Measurements from ENCODE around the gene HECTD4. TPM values are rescaled to one million over a fixed set of nuclear protein-coding genes. Genes with fewer than 3 reads are reported as not detected.
"Not testable (repeated sequence)": the region's sequence is repeated elsewhere in the genome, so short reads cannot be mapped to it uniquely, and the experiment has no call there.

HECTD4 gene
- total RNA-seq, 1 donor from 2014 or later, result 12.2 TPM

GRCh38 chr12:112275836-112276235 is 106.4 kb downstream of the HECTD4 start:
- DNase-seq (ENCODE audit: low read depth, low spot score), result no peak

- DNase-seq (ENCODE audit: low read depth, low spot score), result no peak
Observed at GRCh38 chr12:112275207-112275606, 107.0 kb downstream of the HECTD4 start.

- no peak for DNase-seq (ENCODE audit: low read depth, low spot score)
Observed at GRCh38 chr12:112270673-112271072, 111.6 kb downstream of the HECTD4 start.

- no peak for DNase-seq (ENCODE audit: low read depth, low spot score)
Observed at GRCh38 chr12:112266473-112266872, 115.8 kb downstream of the HECTD4 start.

GRCh38 chr12:112261559-112261958 is 120.7 kb downstream of the HECTD4 start:
- DNase-seq (ENCODE audit: low read depth, low spot score), result no peak

- DNase-seq (ENCODE audit: low read depth, low spot score), result no peak
Observed at GRCh38 chr12:112258926-112259325, 123.3 kb downstream of the HECTD4 start.

GRCh38 chr12:112256780-112257179 is 125.5 kb downstream of the HECTD4 start:
- no peak for DNase-seq (ENCODE audit: low read depth, low spot score)

- DNase-seq (ENCODE audit: low read depth, low spot score), result no peak
Observed at GRCh38 chr12:112252184-112252583, 130.0 kb downstream of the HECTD4 start.

- DNase-seq (ENCODE audit: low read depth, low spot score), result not testable (repeated sequence)
Observed at GRCh38 chr12:112244902-112245301, 137.3 kb downstream of the HECTD4 start.

- DNase-seq (ENCODE audit: low read depth, low spot score), result no peak
Observed at GRCh38 chr12:112243255-112244110, 138.7 kb downstream of the HECTD4 start.

GRCh38 chr12:112241176-112241575 is 141.1 kb downstream of the HECTD4 start:
- DNase-seq (ENCODE audit: low read depth, low spot score), result no peak

GRCh38 chr12:112239881-112240280 is 142.3 kb downstream of the HECTD4 start:
- DNase-seq (ENCODE audit: low read depth, low spot score), result no peak

- DNase-seq (ENCODE audit: low read depth, low spot score), result no peak
Observed at GRCh38 chr12:112239020-112239419, 143.2 kb downstream of the HECTD4 start.

GRCh38 chr12:112238441-112238840 is 143.8 kb downstream of the HECTD4 start:
- no peak for DNase-seq (ENCODE audit: low read depth, low spot score)

- DNase-seq (ENCODE audit: low read depth, low spot score), result no peak
Observed at GRCh38 chr12:112236786-112237185, 145.4 kb downstream of the HECTD4 start.

- no peak for DNase-seq (ENCODE audit: low read depth, low spot score)
Observed at GRCh38 chr12:112236386-112236785, 145.8 kb downstream of the HECTD4 start.

GRCh38 chr12:112234303-112234702 is 147.9 kb downstream of the HECTD4 start:
- DNase-seq (ENCODE audit: low read depth, low spot score), result no peak

- no peak for DNase-seq (ENCODE audit: low read depth, low spot score)
Observed at GRCh38 chr12:112233242-112233641, 149.0 kb downstream of the HECTD4 start.

- no peak for DNase-seq (ENCODE audit: low read depth, low spot score)
Observed at GRCh38 chr12:112230136-112230535, 152.1 kb downstream of the HECTD4 start.

GRCh38 chr12:112226768-112227167 is 155.5 kb downstream of the HECTD4 start:
- DNase-seq (ENCODE audit: low read depth, low spot score), result no peak

- DNase-seq (ENCODE audit: low read depth, low spot score), result not testable (repeated sequence)
Observed at GRCh38 chr12:112220628-112221027, 161.6 kb downstream of the HECTD4 start.

- no peak for DNase-seq (ENCODE audit: low read depth, low spot score)
Observed at GRCh38 chr12:112219195-112219594, 163.0 kb downstream of the HECTD4 start.

GRCh38 chr12:112218150-112218549 is 164.1 kb downstream of the HECTD4 start:
- no peak for DNase-seq (ENCODE audit: low read depth, low spot score)

Measured in pulmonary artery endothelial cell (primary cell).